Activated CD4-positive, alpha-beta memory T cell treated with anti-CD3 and anti-CD28 coated beads for 36 hours (primary cell): Measurements from ENCODE around the gene SNTG2. TPM values are rescaled to one million over a fixed set of nuclear protein-coding genes. Genes with fewer than 3 reads are reported as not detected.
"Not testable (repeated sequence)": the region's sequence is repeated elsewhere in the genome, so short reads cannot be mapped to it uniquely, and the experiment has no call there.

Experiments
- CTCF ChIA-PET: fragments of 350-600 bp; sonication (Branson Sonifier 250); formaldehyde crosslinking; loops from one replicate; lab custom pipeline; 2021; ENCODE audit warnings: antibody characterized with exemption, inconsistent platforms; lab: Charles Lee
- POLR2A ChIA-PET: fragments of 350-600 bp; sonication (Branson Sonifier 250); formaldehyde crosslinking; loops from one replicate; lab custom pipeline; 2021; ENCODE audit warnings: antibody characterized with exemption; lab: Charles Lee
- DNase-seq: peaks from one replicate; pipeline ENCODE4 v3.0.0-alpha.2; 2020
- H3K27ac Mint-ChIP-seq: one replicate; pipeline ENCODE4 v1.8.0; 2021; ENCODE audit warnings: mixed read lengths
- H3K27me3 Mint-ChIP-seq: one replicate; pipeline ENCODE4 v1.8.0; 2021; ENCODE audit warnings: mixed read lengths
- H3K36me3 Mint-ChIP-seq: one replicate; pipeline ENCODE4 v1.8.0; 2021; ENCODE audit warnings: mixed read lengths
- H3K4me1 Mint-ChIP-seq: one replicate; pipeline ENCODE4 v1.8.0; 2021; ENCODE audit warnings: low read depth, mixed read lengths
- H3K4me3 Mint-ChIP-seq: one replicate; pipeline ENCODE4 v1.8.0; 2021; ENCODE audit warnings: mild to moderate bottlenecking, mixed read lengths
- H3K9me3 Mint-ChIP-seq: one replicate; pipeline ENCODE4 v1.8.0; 2021; ENCODE audit warnings: mixed read lengths
- intact Hi-C: fragments of 100-400 bp; cut with micrococcal nuclease; formaldehyde crosslinking; loops from one replicate; pipeline ENCODE4 v1.15.1; 2023
- total RNA-seq, 2 experiments: library from RNA; stranded (reverse); gene quantifications; one replicate each; pipeline ENCODE4 v1.2.3, GENCODE V29; 2021

SNTG2 gene
- total RNA-seq, 2 experiments from 2014 or later: 0.67 to 0.94 TPM

GRCh38 chr2:1208522-1208921, 257.9 kb downstream of the SNTG2 start:
- CTCF ChIA-PET: no interaction called here
- no peak overlapping the region for H3K27ac Mint-ChIP-seq
- no peak overlapping the region for H3K4me3 Mint-ChIP-seq
- peaks cover 1% of the 10 kb centered on the region for H3K36me3 Mint-ChIP-seq
- no peaks in the 10 kb centered on the region for H3K27me3 Mint-ChIP-seq
- peaks cover 5% of the 10 kb centered on the region for H3K4me1 Mint-ChIP-seq
- intact Hi-C loops: no loop called here
- POLR2A ChIA-PET: no interaction called here
- DNase-seq: no peak
- peaks cover 7% of the 10 kb centered on the region for H3K9me3 Mint-ChIP-seq

GRCh38 chr2:1209246-1209645, 258.6 kb downstream of the SNTG2 start:
- Mint-ChIP-seq H3K36me3 (peaks cover 4% of the 10 kb centered on the region), H3K4me1 (peaks cover 5% of the 10 kb centered on the region), H3K27me3 (no peaks in the 10 kb centered on the region), H3K9me3 (peaks cover 14% of the 10 kb centered on the region), H3K27ac (no peak overlapping the region), H3K4me3 (no peak overlapping the region)
- intact Hi-C loops: no loop called here
- ChIA-PET CTCF (no interaction called here), POLR2A (no interaction called here)
- no peak for DNase-seq

- Mint-ChIP-seq H3K27ac (no peak overlapping the region), H3K4me3 (no peak overlapping the region), H3K36me3 (peaks cover 4% of the 10 kb centered on the region), H3K9me3 (peaks cover 19% of the 10 kb centered on the region), H3K27me3 (no peaks in the 10 kb centered on the region), H3K4me1 (peaks cover 5% of the 10 kb centered on the region)
- CTCF ChIA-PET: no interaction called here
- no peak for DNase-seq
- intact Hi-C loops: no loop called here
- POLR2A ChIA-PET: no interaction called here
Observed at GRCh38 chr2:1209761-1210160, 259.1 kb downstream of the SNTG2 start.

GRCh38 chr2:1210352-1210751, 259.7 kb downstream of the SNTG2 start:
- intact Hi-C loops: no loop called here
- POLR2A ChIA-PET: no interaction called here
- no peak for DNase-seq
- no peak overlapping the region for H3K27ac Mint-ChIP-seq
- H3K4me3 Mint-ChIP-seq: no peak overlapping the region
- H3K4me1 Mint-ChIP-seq: peaks cover 5% of the 10 kb centered on the region
- H3K9me3 Mint-ChIP-seq: peaks cover 22% of the 10 kb centered on the region
- peaks cover 7% of the 10 kb centered on the region for H3K36me3 Mint-ChIP-seq
- H3K27me3 Mint-ChIP-seq: no peaks in the 10 kb centered on the region
- CTCF ChIA-PET: no interaction called here

- DNase-seq: no peak
- Mint-ChIP-seq H3K36me3 (peaks cover under 1% of the 10 kb centered on the region), H3K9me3 (peaks cover 4% of the 10 kb centered on the region), H3K27ac (no peak overlapping the region), H3K27me3 (peaks cover 5% of the 10 kb centered on the region), H3K4me3 (no peak overlapping the region), H3K4me1 (no peaks in the 10 kb centered on the region)
- POLR2A ChIA-PET: no interaction called here
- intact Hi-C loops: no loop called here
- CTCF ChIA-PET: no interaction called here
Observed at GRCh38 chr2:1219901-1220573, 269.4 kb downstream of the SNTG2 start.

GRCh38 chr2:1222056-1222455, 271.4 kb downstream of the SNTG2 start:
- Mint-ChIP-seq H3K9me3 (peaks cover 3% of the 10 kb centered on the region), H3K36me3 (no peaks in the 10 kb centered on the region), H3K27ac (no peak overlapping the region), H3K4me1 (no peaks in the 10 kb centered on the region), H3K4me3 (no peak overlapping the region), H3K27me3 (peaks cover 5% of the 10 kb centered on the region)
- ChIA-PET POLR2A (no interaction called here), CTCF (no interaction called here)
- intact Hi-C loops: no loop called here
- DNase-seq: no peak

GRCh38 chr2:1223791-1224190, 273.1 kb downstream of the SNTG2 start:
- peaks cover 3% of the 10 kb centered on the region for H3K9me3 Mint-ChIP-seq
- peaks cover 3% of the 10 kb centered on the region for H3K27me3 Mint-ChIP-seq
- no peak for DNase-seq
- POLR2A ChIA-PET: no interaction called here
- H3K27ac Mint-ChIP-seq: no peak overlapping the region
- H3K36me3 Mint-ChIP-seq: no peaks in the 10 kb centered on the region
- no peaks in the 10 kb centered on the region for H3K4me1 Mint-ChIP-seq
- H3K4me3 Mint-ChIP-seq: no peak overlapping the region
- intact Hi-C loops: no loop called here
- CTCF ChIA-PET: no interaction called here

GRCh38 chr2:1224901-1225300, 274.3 kb downstream of the SNTG2 start:
- intact Hi-C loops: no loop called here
- no peaks in the 10 kb centered on the region for H3K4me1 Mint-ChIP-seq
- no peak overlapping the region for H3K27ac Mint-ChIP-seq
- DNase-seq: no peak
- no peaks in the 10 kb centered on the region for H3K27me3 Mint-ChIP-seq
- H3K36me3 Mint-ChIP-seq: no peaks in the 10 kb centered on the region
- H3K9me3 Mint-ChIP-seq: peaks cover 3% of the 10 kb centered on the region
- ChIA-PET CTCF (no interaction called here), POLR2A (no interaction called here)
- no peak overlapping the region for H3K4me3 Mint-ChIP-seq

GRCh38 chr2:1226766-1227165, 276.1 kb downstream of the SNTG2 start:
- Mint-ChIP-seq H3K9me3 (peaks cover 3% of the 10 kb centered on the region), H3K4me1 (no peaks in the 10 kb centered on the region), H3K4me3 (no peak overlapping the region), H3K27me3 (no peaks in the 10 kb centered on the region), H3K36me3 (no peaks in the 10 kb centered on the region), H3K27ac (no peak overlapping the region)
- POLR2A ChIA-PET: no interaction called here
- CTCF ChIA-PET: no interaction called here
- intact Hi-C loops: no loop called here
- no peak for DNase-seq

GRCh38 chr2:1227274-1227900, 276.7 kb downstream of the SNTG2 start:
- DNase-seq: no peak
- no peaks in the 10 kb centered on the region for H3K4me1 Mint-ChIP-seq
- intact Hi-C loops: no loop called here
- no peaks in the 10 kb centered on the region for H3K9me3 Mint-ChIP-seq
- ChIA-PET CTCF (no interaction called here), POLR2A (no interaction called here)
- no peak overlapping the region for H3K27ac Mint-ChIP-seq
- no peak overlapping the region for H3K4me3 Mint-ChIP-seq
- no peaks in the 10 kb centered on the region for H3K27me3 Mint-ChIP-seq
- no peaks in the 10 kb centered on the region for H3K36me3 Mint-ChIP-seq

- H3K4me3 Mint-ChIP-seq, H3K27me3 Mint-ChIP-seq, CTCF ChIA-PET, H3K4me1 Mint-ChIP-seq, H3K9me3 Mint-ChIP-seq, DNase-seq, POLR2A ChIA-PET, H3K36me3 Mint-ChIP-seq, H3K27ac Mint-ChIP-seq, intact Hi-C loops: not testable (repeated sequence)
Observed at GRCh38 chr2:1229596-1229995, 278.9 kb downstream of the SNTG2 start.

- Mint-ChIP-seq H3K27me3 (no peaks in the 10 kb centered on the region), H3K27ac (no peak overlapping the region), H3K4me3 (no peak overlapping the region), H3K36me3 (no peaks in the 10 kb centered on the region), H3K9me3 (no peaks in the 10 kb centered on the region), H3K4me1 (no peaks in the 10 kb centered on the region)
- intact Hi-C loops: no loop called here
- ChIA-PET POLR2A (no interaction called here), CTCF (no interaction called here)
- no peak for DNase-seq
Observed at GRCh38 chr2:1230155-1230893, 279.7 kb downstream of the SNTG2 start.
